8988T (cell line): ENCODE results near the gene ADGB.
"Not testable (repeated sequence)": the region's sequence is repeated elsewhere in the genome, so short reads cannot be mapped to it uniquely, and the experiment has no call there.

ENCODE experiments used
- DNase-seq: peaks from one replicate; pipeline ENCODE4 v3.0.0; 2011

Gene ADGB

DNA sequence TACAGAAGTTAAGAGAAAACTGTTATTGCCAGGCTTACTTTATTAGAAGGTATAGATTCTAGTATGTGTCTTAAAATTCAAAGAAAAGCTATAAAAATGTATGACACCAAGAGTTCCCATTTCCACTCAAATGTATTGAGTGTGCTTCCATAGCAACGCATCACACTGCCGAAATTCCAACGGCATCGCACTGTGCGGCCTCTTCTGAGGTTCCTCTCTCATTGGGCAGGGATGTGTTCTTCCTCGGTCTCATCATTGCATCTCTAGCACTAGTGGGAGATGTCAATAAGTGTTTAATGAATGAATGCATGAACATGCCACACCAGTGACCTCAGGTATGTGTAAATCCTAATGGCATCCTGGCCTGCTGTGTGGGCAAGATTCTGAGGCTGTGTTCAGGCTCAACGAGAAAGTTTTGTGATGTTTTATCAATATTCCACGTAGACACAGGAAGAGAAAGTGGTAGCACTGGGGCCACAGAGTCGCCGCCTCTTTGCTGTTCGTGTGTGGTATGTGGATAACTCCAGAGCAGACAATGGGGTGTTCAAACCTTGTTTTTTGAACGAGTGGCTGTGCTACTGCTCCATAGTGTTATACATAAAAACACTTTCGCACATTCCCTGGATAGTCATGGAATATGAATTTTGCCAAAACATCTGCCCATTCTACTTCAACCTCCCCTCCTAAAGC is 171.6 kb downstream of the ADGB start:
- no peak for DNase-seq

DNA sequence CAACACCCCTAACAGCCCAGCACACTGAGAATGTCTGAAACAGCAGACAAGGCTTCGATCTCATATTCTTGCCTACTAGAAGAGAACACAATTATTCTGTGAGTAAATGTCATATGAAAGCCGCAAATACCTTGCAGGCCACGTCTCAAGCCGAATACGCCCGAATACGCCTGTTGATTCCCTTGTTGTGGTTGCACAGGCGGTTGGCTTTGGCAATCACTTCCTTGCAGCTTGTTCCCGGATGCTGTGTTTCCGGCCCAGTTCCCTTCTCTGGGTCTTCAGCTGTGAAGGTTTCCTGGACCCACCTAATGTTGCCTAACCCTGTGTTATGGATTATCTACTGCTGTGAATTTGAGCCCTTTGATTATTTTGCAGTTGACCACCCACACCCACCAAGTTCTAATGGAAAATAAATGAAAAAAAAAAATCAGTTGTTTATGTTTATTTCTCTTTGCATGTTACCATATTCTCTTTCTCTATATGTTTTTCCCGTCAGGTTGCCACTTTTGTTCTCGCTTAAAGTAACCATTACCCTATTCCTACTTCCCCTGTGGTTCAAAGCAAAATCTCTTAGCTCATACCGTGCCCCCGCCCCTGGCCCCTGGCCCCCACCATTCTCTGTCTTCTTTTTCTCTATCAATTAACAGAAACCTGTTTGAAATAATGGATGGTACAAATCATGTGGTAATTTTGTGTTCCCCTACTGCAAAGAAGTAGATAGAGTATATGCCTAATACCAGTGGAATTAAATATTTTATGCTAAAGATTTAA is 172.4 kb downstream of the ADGB start:
- DNase-seq, result no peak

DNA sequence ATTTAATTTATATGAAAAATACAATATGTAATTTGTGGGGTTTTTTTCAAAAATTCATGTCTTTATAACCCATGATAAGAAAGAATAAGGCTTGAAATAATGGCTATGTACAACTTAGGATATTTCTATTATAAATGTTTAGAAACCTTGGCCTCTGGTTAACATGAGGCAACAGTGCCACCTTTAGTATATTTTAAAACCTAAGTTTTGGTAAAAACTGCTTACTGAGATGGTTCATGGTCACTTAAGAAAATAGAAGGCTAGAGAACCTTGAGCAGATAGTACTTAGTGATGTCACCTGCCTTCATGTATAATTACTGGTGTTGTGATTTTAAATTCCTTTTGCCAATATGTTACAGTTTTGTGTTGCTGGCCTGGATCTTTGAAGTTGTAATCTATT is 176.4 kb downstream of the ADGB start:
- no peak for DNase-seq

DNA sequence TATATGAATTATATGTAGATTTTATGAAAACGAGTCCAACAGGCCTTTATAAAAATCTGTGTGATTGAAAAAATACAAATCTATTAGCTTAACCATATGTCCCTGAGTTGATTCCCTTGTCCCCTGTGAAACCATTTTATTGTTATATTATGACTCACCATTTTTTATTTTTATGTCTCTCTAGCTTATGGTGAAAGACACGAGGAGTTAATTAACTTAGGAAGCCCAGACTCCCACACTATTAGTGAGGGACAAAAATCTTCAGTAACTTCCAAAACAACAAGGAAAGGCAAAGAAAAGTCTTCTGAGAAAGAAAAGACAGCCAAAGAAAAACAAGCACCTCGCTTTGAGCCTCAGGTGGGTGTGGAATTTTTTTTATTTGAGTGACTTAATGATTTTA is 183.1 kb downstream of the ADGB start:
- DNase-seq, result no peak

DNA sequence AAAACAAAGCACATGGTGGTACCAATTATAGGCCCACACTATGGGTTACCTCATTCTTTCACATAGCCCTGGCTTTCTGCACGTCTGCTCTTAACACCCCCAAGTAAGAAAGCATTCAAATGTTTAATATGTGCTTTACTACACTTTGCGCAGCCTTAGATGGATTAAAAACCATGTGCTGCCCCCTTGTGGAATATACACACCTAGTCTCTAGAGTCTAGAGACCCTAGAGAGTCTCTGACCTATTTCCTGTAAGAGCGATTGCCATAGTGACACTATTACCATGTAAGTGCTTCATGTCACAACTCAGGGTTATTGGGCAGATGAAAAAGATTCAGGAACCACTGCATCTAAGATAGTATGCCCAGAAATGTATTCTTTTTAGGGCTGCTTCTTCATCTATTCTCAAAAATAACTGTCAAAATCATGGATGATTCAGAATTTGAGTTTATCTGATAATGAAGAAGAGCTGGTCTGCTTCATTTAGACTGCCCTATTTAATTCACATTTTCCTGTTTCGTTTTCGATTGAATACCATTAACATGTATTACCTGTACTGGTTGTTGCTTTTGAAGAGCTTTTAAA is 186.3 kb downstream of the ADGB start:
- DNase-seq, result no peak

DNA sequence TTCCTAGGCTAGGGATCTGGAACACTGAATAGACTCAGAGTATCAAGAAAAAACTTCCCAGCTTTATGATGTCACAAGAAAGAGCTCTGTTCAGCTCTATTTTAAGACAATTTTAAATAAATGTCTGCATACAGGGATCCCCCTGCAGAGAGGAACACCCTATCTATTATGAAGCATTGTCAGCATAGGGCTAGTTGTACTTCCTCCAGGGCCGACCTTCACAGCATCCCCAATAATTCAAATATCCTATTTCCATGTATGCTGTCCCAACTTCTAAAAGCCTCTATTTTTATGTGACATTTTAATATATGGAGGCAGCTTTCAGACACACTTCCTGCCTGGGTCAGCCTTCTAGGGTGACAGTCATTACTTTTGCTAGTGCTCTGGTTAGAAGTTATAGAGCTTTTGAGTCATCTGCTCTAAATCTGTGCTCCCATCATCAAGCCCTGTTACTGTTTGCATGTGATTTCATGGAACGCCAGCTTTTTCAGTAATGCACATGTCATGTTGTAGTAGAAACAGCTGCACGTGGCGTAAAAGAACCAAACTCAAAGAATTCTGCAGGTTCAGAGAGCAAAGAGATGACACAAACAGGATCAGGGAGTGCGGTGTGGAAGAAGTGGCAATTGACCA is 189.2 kb downstream of the ADGB start:
- no peak for DNase-seq

DNA sequence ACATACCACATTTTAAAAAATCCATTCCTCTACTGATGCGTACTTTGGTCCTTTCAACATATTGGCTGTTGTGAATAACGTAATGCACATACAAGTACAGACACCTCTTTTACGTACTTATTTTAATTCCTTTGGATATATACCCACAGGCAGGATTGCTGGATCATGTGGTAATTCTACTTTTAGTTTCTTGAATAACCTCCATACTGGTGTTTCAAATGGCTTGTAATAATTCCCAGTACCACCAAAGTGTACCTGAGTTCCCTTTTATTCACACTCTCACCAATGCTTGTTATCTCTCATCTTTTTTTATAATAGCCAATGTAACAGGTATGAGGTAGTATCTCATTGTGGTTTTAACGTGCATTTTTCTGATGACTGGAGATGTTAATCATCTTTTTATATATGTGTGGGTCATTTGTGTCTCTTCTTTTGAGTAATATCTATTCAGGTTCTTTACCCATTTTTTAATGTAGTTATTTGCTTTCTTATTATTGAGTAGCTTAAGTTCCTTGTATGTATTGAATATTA is 191.9 kb downstream of the ADGB start:
- DNase-seq, result no peak

DNA sequence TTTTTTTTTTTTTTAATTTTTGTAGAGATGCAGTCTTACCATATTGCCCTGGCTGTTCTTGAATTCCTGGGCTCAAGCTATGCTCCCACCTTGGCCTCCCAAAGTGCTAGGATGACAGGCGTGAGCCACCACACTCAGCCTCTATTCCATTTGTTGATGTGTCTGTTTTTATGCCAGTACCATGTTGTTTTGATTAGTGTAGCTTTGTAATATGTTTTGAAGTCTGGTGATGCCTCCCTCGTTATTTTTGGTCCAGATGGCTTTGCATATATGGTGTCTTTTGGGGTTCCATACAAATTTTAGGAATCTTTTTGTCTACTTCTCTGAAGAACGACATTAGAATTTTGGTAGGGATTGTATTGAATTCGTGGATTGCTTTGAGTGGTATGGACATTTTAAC is 193.2 kb downstream of the ADGB start:
- DNase-seq, result no peak

DNA sequence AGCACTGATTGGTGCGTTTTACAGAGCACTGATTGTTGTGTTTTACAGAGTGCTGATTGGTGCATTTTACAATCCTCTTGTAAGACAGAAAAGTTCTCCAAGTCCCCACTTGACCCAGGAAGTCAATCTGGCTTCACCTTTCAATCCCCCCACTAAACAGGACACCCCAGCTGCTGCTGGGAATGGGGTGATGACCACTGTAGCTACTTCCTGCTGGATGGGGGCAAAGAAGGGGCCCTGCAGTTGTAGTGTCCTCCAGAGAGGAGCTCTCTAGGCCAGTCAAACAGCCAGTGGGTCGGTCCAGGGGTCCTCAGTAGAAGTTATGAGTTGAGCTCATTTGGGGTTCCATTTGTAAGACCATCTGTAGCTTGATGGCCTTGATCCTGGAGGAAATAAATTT is 194.4 kb downstream of the ADGB start:
- DNase-seq, result not testable (repeated sequence)

DNA sequence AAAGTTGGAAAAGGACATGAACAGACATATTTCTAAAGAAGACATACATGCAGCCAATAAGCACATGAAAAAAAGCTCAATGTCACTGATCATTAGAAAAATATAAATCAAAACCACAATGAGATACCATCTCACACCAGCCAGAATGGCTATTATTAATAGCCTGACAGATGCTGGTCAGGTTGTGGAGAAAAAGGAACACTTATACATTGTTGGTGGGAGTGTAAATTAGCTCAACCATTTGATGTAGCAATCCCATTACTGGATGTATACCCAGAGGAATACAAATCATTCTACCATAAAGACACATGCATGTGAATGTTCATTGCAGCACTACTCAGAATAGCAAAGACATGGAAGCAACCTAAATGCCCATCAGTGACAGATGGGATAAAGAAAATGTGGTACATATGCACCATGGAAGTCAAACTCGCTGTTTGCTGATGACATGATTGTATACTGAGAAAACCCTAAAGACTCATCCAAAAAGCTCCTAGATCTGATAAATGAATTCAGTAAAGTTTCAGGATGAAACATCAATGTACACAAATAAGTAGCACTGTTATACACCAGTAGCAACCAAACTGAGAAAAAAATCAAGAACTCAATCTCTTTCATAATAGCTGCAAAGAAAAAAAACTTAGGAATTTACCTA is 196.8 kb downstream of the ADGB start:
- DNase-seq, result no peak

DNA sequence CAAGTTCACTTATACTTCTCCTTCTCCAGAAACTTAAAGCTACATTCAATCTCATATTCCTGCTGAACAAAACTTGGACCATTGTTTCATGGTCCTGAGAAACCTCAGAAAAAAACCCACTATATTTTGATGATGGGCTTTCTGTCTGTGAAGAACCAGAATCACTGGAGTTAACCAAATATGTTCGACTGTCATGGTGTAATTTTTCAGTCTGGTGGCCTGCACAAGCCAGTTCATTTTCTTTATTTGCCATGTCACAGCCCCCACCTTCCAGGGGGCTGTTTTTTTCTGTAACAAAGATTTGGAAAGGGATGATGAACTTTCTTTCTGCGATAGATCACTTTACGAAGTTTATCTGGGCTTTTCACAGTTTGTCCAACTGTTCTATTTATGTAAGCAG is 204.4 kb downstream of the ADGB start:
- not testable (repeated sequence) for DNase-seq

DNA sequence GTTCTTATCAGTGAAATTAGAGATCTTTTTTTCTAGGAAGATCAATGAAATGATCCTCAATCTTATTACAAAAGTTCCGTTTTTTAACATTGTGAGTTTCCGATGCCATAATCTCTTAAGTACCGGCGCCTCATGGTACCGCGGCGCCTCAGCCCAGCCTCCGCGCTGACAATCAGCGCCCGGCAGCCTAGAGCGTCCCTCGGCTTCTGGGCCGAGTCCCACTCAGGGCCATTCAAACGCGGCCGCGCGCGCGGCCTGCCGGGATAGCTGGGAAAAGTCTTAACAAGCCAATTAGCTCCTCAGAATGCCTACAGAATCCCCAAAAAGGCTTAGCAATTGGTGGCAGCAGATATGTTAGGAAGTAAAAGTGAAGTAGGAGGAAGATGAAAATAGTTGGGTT is 204.8 kb downstream of the ADGB start:
- no peak for DNase-seq

DNA sequence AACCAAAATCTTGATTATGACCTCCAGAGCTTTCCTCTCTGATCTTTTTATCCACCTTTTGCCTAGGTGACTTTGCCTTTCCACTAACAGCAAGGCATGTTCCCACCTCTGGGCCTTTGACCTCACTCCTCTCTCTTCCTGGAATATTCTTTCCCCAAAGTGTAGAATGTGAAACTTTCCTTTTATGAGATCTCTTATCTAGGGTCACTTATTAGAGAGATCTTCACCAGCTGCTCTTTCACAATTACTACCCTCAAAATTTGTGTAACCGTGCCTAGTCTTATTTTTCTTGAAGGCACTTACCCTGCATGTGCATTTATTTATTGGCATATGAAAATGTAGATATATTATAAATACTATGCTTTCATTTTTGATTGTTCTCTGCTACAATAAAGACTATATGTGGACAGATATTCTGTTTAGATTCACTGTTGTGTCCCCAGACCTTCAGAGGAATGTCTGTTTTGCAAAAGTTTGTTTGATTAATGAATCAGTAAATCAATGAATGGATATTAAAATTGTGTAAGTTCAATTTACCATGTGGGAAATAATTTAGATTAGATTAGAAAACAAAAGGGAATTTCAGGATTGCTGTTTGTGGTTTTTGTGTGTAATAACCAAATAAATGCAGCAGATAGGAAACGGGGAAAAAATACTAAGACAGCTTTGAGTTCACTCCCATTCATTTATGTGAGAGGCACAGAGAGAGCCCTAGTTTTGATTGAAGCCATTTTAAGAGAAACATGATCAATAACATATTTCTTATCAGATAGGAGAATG is 207.0 kb downstream of the ADGB start:
- no peak for DNase-seq

DNA sequence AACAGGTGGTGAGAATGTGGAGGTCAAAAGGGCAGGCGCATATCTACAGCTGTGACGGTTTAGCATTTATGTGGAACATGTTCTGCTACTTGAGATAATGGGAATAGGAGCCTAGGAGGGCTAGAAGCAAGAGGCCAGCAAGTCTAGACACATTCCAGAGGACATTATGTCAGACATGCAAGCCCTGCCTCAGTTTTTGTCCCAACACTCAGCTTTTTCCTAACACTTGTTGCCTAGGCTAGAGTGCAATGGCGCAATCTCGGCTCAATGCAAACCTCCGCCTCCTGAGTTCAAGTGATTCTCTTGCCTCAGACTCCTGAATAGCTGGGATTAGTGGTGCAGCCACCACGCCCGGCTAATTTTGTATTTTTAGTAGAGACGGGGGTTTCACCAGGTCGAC is 210.2 kb downstream of the ADGB start:
- not testable (repeated sequence) for DNase-seq

DNA sequence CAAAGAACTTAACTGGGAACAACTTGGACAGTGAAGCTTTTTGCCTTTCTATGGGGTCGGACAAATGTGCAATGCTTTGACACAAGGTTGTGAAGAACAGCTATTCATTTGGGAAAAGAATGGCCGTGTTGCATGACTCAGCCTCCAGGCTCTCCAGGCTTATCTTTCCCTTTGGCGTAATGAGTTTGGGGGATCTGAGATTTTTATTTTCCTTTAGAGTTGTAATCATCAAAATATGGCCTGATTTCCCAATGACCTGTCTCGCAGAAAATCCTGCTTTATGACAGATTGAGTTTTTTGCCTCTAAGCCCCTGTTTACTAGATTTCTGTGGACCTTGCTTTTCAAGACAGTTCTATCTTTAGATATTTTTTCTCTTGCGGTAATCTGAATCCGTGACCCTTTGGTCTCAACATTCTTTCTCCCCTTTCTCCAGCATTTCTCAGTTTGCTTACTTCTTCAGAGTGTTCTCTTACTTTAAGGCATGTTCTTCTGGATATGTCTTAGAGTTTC is 214.1 kb downstream of the ADGB start:
- not testable (repeated sequence) for DNase-seq

DNA sequence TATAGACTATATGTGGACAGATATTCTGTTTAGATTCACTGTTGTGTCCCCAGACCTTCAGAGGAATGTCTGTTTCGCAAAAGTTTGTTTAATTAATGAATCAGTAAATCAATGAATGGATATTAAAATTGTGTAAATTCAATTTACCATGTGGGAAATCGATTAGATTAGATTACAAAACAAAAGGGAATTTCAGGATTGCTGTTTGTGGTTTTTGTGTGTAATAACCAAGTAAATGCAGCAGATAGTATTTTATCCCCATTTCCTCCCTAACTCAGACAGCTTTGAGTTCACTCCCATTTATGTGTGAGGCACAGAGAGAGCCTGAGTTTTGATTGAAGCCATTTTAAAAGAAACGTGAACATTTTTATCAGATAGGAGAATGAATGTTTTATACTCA is 214.8 kb downstream of the ADGB start:
- no peak for DNase-seq

DNA sequence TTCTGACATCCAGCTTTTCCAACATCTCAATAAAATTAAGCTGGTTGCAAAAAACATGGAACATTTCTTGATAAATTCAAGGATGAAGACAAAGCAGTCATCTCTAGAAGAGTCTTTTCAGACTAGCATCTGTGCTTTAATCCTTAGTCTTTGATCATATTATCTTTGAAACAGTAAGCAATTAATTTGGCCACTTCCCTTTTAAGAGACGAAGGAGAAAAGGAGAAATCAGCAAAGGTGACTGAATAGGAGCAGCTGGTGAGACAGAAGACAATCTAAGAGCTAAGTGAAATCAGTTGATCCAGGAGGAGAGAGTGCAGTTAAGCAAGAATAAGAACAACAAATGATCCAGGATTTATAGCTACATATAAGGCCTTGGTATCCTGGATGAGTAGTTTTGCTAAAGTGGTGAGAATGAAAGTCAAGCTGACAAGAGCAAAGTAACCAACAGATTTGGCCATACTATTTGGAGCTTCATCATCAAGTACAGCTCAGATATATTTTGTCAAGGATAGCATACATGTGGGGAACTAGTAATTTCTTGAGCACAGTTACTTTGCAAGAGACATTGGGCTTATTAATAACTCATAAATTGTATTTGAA is 215.5 kb downstream of the ADGB start:
- DNase-seq, result no peak

DNA sequence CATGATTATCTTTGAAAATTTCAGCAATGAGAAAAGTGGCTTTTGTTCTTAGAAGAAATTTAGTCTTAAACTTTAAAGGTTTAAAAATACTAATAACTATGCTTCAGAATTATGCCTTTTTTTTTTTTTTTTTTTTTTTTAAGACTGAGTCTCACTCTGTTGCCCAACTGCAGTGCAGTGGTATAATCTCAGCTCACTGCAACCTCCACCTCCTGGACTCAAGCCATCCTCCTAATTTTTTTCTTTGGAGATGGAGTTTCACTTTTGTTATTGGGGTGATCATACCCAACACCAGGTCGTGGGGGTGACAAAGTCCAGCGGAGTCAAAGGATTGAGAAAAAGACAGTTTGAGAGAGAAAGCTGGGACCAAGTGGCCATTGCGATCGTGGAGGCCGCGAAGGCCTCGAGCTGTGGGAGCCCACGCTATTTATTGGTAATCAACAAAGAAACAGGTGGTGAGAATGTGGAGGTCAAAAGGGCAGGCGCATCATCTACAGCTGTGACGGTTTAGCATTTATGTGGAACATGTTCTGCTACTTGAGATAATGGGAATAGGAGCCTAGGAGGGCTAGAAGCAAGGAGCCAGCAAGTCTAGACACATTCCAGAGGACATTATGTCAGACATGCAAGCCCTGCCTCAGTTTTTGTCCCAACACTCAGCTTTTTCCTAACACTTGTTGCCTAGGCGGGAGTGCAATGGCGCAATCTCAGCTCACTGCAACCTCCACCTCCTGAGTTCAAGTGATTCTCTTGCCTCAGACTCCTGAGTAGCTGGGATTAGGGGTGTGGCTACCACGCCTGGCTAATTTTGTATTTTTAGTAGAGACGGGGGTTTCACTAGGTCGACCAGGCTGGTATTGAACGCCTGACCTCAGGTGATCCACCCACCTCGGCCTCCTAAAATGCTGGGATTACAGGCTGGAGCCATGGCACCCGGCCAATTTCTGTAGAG is 217.0 kb downstream of the ADGB start:
- not testable (repeated sequence) for DNase-seq

DNA sequence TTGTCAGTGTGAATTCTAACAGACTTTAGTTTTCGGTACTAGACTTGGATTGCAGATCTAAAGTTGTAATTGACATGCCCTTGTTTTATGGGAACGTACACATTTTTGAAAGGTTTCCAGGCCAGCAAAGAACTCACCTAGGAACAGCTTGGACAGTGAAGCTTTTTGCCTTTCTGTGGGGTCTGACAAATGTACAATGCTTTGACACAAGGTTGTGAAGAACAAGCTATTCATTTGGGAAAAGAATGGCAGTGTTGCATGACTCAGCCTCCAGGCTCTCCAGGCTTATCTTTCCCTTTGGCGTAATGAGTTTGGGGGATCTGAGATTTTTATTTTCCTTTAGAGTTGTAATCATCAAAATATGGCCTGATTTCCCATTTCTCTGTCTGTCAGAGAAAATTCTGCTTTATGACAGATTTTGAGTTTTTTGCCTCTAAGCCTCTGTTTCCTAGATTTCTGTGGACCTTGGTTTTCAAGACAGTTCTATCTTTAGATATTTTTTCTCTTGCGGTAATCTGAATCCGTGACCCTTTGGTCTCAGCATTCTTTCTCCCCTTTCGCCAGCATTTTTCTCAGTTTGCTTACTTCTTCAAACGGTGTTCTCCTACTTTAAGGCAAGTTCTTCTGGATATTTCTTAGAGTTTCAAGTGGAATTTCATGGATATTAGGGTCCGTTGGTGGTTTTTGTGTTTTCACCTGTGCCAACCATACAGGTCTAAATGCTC is 221.0 kb downstream of the ADGB start:
- no peak for DNase-seq
